GM18519 (cell line): ENCODE results near the gene TULP4.
"Not testable (repeated sequence)": the region's sequence is repeated elsewhere in the genome, so short reads cannot be mapped to it uniquely, and the experiment has no call there.

Source experiments
- ATAC-seq: cut with Tn5 transposase; IDR thresholded peaks from one replicate; pipeline ENCODE4 v1.9.1; 2021; ENCODE audit warnings: mild to moderate bottlenecking, moderate library complexity; ENCODE audit not compliant: unreplicated experiment, low FRiP score

The TULP4 gene

GRCh38 chr6:158322724-158323560 lies 10.7 kb downstream of the TULP4 start:
- peak; percentile 43 for ATAC-seq

GRCh38 chr6:158323561-158323958 lies 11.3 kb downstream of the TULP4 start:
- ATAC-seq = peak; percentile 26

GRCh38 chr6:158324136-158324535 lies 11.9 kb downstream of the TULP4 start:
- no peak for ATAC-seq

- no peak for ATAC-seq
Measured at GRCh38 chr6:158327211-158327610, 14.9 kb downstream of the TULP4 start.

- ATAC-seq = no peak
Measured at GRCh38 chr6:158328952-158329351, 16.7 kb downstream of the TULP4 start.

- no peak for ATAC-seq
Measured at GRCh38 chr6:158329531-158329930, 17.3 kb downstream of the TULP4 start.

- no peak for ATAC-seq
Measured at GRCh38 chr6:158330016-158330415, 17.8 kb downstream of the TULP4 start.

GRCh38 chr6:158332237-158332636 lies 20.0 kb downstream of the TULP4 start:
- no peak for ATAC-seq

GRCh38 chr6:158333094-158333493 lies 20.8 kb downstream of the TULP4 start:
- ATAC-seq = no peak

GRCh38 chr6:158334534-158334933 lies 22.3 kb downstream of the TULP4 start:
- ATAC-seq = no peak

- ATAC-seq = no peak
Measured at GRCh38 chr6:158337332-158337731, 25.1 kb downstream of the TULP4 start.

- ATAC-seq = no peak
Measured at GRCh38 chr6:158338311-158339112, 26.2 kb downstream of the TULP4 start.

GRCh38 chr6:158339197-158339596 lies 26.9 kb downstream of the TULP4 start:
- not testable (repeated sequence) for ATAC-seq

- no peak for ATAC-seq
Measured at GRCh38 chr6:158340252-158340651, 28.0 kb downstream of the TULP4 start.

- no peak for ATAC-seq
Measured at GRCh38 chr6:158344534-158344933, 32.3 kb downstream of the TULP4 start.

- not testable (repeated sequence) for ATAC-seq
Measured at GRCh38 chr6:158345444-158345843, 33.2 kb downstream of the TULP4 start.

- ATAC-seq = no peak
Measured at GRCh38 chr6:158347335-158347734, 35.1 kb downstream of the TULP4 start.

- ATAC-seq = not testable (repeated sequence)
Measured at GRCh38 chr6:158348737-158349504, 36.7 kb downstream of the TULP4 start.

- not testable (repeated sequence) for ATAC-seq
Measured at GRCh38 chr6:158349505-158350275, 37.4 kb downstream of the TULP4 start.

- not testable (repeated sequence) for ATAC-seq
Measured at GRCh38 chr6:158350731-158351130, 38.5 kb downstream of the TULP4 start.
